HCT116 (cell line): ENCODE results near the gene PKP2. TPM values are rescaled to one million over a fixed set of nuclear protein-coding genes. Genes with fewer than 3 reads are reported as not detected.

Experiments
- ATAC-seq: fragments of 200-7000 bp; cut with Tn5 transposase; 2 replicates; pipeline ENCODE4 v1.9.1; 2020; ENCODE audit warnings: mild to moderate bottlenecking, moderate library complexity
- BruUV-seq: library from RNA; stranded (reverse); fragments of 400-500 nt; replicated peaks from 2 replicates; lab custom pipeline; 2021; lab: Mats Ljungman, UMichigan
- CTCF ChIA-PET: fragments of 300-600 bp; sonication (Branson Sonifier 250); formaldehyde crosslinking; loops from one replicate; lab custom pipeline; 2021; ENCODE audit warnings: antibody characterized with exemption; lab: Charles Lee
- POLR2A ChIA-PET: fragments of 300-600, 350-600 bp; sonication (Branson Sonifier 250); formaldehyde crosslinking; loops from one replicate; lab custom pipeline; 2021; ENCODE audit warnings: antibody characterized with exemption; lab: Charles Lee
- RAD21 ChIA-PET, 2 experiments: fragments of 300-600 bp; sonication (Branson Sonifier 250); formaldehyde crosslinking; loops; one replicate each; lab custom pipeline; 2023; ENCODE audit warnings: low total read pairs in 2 of 2; ENCODE audit not compliant: uncharacterized antibody in 2 of 2, unreplicated experiment in 2 of 2, low non-redundant PET in 1 of 2; lab: Charles Lee
- DNase-seq: peaks from one replicate; pipeline ENCODE4 v3.0.0-alpha.2; 2010; ENCODE audit warnings: low read depth, low spot score
- H2AFZ ChIP-seq: fragments of 200-600 bp; shearing (Covaris generic), sonication (generic); 2 replicates; pipeline ENCODE4 v1.6.1; 2017; ENCODE audit warnings: low read depth, mixed run types, mixed read lengths, antibody characterized with exemption, low read length; ENCODE audit not compliant: poor library complexity, severe bottlenecking
- H3K27ac ChIP-seq: 2 replicates; pipeline ENCODE4 v1.5.1; 2012; ENCODE audit warnings: low read depth, low read length
- H3K27me3 ChIP-seq: fragments of 200-600 bp; sonication (generic); 2 replicates; pipeline ENCODE4 v1.6.1; 2016; ENCODE audit warnings: mixed run types, low read length, mixed read lengths; ENCODE audit not compliant: insufficient read depth
- H3K36me3 ChIP-seq, 2 experiments: fragments of 200-500 bp in 1 of 2; fragments of 200-600 bp in 1 of 2; sonication (Bioruptor generic) in 1 of 2; sonication (generic) in 1 of 2; 2 replicates each; pipeline versions ENCODE4 v1.5.1 to v1.6.1; 2014 to 2016; ENCODE audit warnings: low read length in 2 of 2, inconsistent platforms in 1 of 2, mixed read lengths in 1 of 2, mixed run types in 1 of 2; ENCODE audit not compliant: insufficient read depth in 2 of 2, control insufficient read depth in 1 of 2
- H3K4me1 ChIP-seq, 2 experiments: fragments of 200-600 bp in 1 of 2; sonication (generic) in 1 of 2; 2 replicates each; pipeline versions ENCODE4 v1.5.1 to v1.6.1; 2012 to 2017; ENCODE audit warnings: low read length in 2 of 2, inconsistent platforms in 1 of 2, mild to moderate bottlenecking in 1 of 2, mixed read lengths in 1 of 2, mixed run types in 1 of 2, moderate library complexity in 1 of 2; ENCODE audit not compliant: insufficient read depth in 2 of 2, control insufficient read depth in 1 of 2
- H3K4me2 ChIP-seq: fragments of 200-600 bp; sonication (generic); 2 replicates; pipeline ENCODE4 v1.6.1; 2017; ENCODE audit warnings: mixed run types, low read length, mixed read lengths
- H3K4me3 ChIP-seq, 2 experiments: fragments of 200-600 bp in 1 of 2; sonication (generic) in 1 of 2; replicated peaks in 1 of 2; 2 replicates each; pipeline ENCODE4 v1.5.1; 2011 to 2016; ENCODE audit warnings: low read length in 2 of 2, control low read depth in 1 of 2, low read depth in 1 of 2, mild to moderate bottlenecking in 1 of 2, mixed read lengths in 1 of 2, mixed run types in 1 of 2
- H3K79me2 ChIP-seq: fragments of 200-600 bp; sonication (generic); 2 replicates; pipeline ENCODE4 v1.6.1; 2017; ENCODE audit warnings: mild to moderate bottlenecking, mixed run types, low read length, moderate library complexity, mixed read lengths; ENCODE audit not compliant: insufficient read depth
- H3K9ac ChIP-seq: fragments of 200-600 bp; sonication (generic); 2 replicates; pipeline ENCODE4 v1.6.1; 2016; ENCODE audit warnings: low read length, mixed read lengths
- H3K9me2 ChIP-seq: fragments of 200-600 bp; sonication (generic), shearing (Covaris generic); 2 replicates; pipeline ENCODE4 v1.6.1; 2017; ENCODE audit warnings: mixed run types, mild to moderate bottlenecking, moderate library complexity; ENCODE audit not compliant: insufficient read depth
- H3K9me3 ChIP-seq, 2 experiments: fragments of 200-500 bp in 1 of 2; fragments of 200-600 bp in 1 of 2; sonication (Bioruptor generic) in 1 of 2; sonication (generic) in 1 of 2; 2 replicates each; pipeline ENCODE4 v1.6.1; 2014 to 2017; ENCODE audit warnings: low read length in 2 of 2, mixed read lengths in 2 of 2, inconsistent platforms in 1 of 2, low read depth in 1 of 2, mild to moderate bottlenecking in 1 of 2, mixed run types in 1 of 2, moderate library complexity in 1 of 2; ENCODE audit not compliant: control insufficient read depth in 1 of 2, insufficient read depth in 1 of 2
- H4K20me1 ChIP-seq: fragments of 200-600 bp; sonication (generic), shearing (Covaris generic); 2 replicates; pipeline ENCODE4 v1.6.1; 2017; ENCODE audit warnings: mixed run types, mild to moderate bottlenecking, moderate library complexity; ENCODE audit not compliant: insufficient read depth
- CEBPB ChIP-seq: IDR thresholded peaks from 2 replicates; pipeline ENCODE4 v1.6.1; 2012; ENCODE audit warnings: low read depth
- CTCF ChIP-seq, 3 experiments: fragments of 200-600 bp in 1 of 3; sonication (generic) in 1 of 3; IDR thresholded peaks in 2 of 3; conservative IDR thresholded peaks in 1 of 3; 2 replicates each; pipeline ENCODE4 v1.5.1; 2012 to 2017; ENCODE audit warnings: low read depth in 2 of 3, low read length in 2 of 3, antibody characterized with exemption in 1 of 3, borderline replicate concordance in 1 of 3, control low read depth in 1 of 3, mild to moderate bottlenecking in 1 of 3, mixed read lengths in 1 of 3, mixed run types in 1 of 3, moderate library complexity in 1 of 3; ENCODE audit not compliant: insufficient read depth in 1 of 3
- ELF1 ChIP-seq: IDR thresholded peaks from 2 replicates; pipeline ENCODE4 v1.6.1; 2012; ENCODE audit warnings: low read depth, borderline replicate concordance
- EZH2phosphoT487 ChIP-seq: fragments of 200-600 bp; IDR thresholded peaks from 2 replicates; pipeline ENCODE4 v1.6.1; 2018; ENCODE audit warnings: antibody characterized with exemption, borderline replicate concordance
- POLR2A ChIP-seq: IDR thresholded peaks from 2 replicates; pipeline ENCODE4 v1.7.0; 2011; ENCODE audit warnings: borderline replicate concordance; ENCODE audit not compliant: insufficient read depth, insufficient read length; ENCODE audit errors: extremely low read depth
- POLR2AphosphoS5 ChIP-seq: IDR thresholded peaks from 2 replicates; pipeline ENCODE4 v1.6.1; 2011; ENCODE audit warnings: mild to moderate bottlenecking, low read depth, low read length, moderate library complexity
- REST ChIP-seq: IDR thresholded peaks from 2 replicates; pipeline ENCODE4 v1.6.1; 2012; ENCODE audit warnings: low read depth
- TCF7L2 ChIP-seq: IDR thresholded peaks from 2 replicates; pipeline ENCODE4 v1.7.0; 2011; ENCODE audit warnings: borderline replicate concordance, inconsistent platforms; ENCODE audit not compliant: insufficient read depth, insufficient read length; ENCODE audit errors: extremely low read depth
- YY1 ChIP-seq: IDR thresholded peaks from 2 replicates; pipeline ENCODE4 v1.6.1; 2011; ENCODE audit warnings: low read length, low read depth, moderate library complexity, mild to moderate bottlenecking; ENCODE audit not compliant: insufficient replicate concordance; ENCODE audit errors: extremely low read depth
- ZNF274 ChIP-seq: fragments of 200-500 bp; sonication (Bioruptor generic); IDR thresholded peaks from 2 replicates; pipeline ENCODE4 v1.6.1; 2014; ENCODE audit warnings: mild to moderate bottlenecking, low read depth, low read length, inconsistent platforms
- intact Hi-C: fragments of 100-400 bp; cut with micrococcal nuclease; formaldehyde crosslinking; loops from 2 replicates; pipeline ENCODE4 v1.10.0; 2022
- total RNA-seq: library from RNA; stranded (reverse); gene quantifications from one replicate; pipeline ENCODE4 v1.2.1, GENCODE V29; 2021; ENCODE audit not compliant: unreplicated experiment
- TF ChIP-seq, protein P1 (sequence below): IDR thresholded peaks from 2 replicates; pipeline ENCODE4 v1.6.1; 2011; ENCODE audit warnings: mild to moderate bottlenecking, low read length, moderate library complexity; ENCODE audit not compliant: insufficient replicate concordance; ENCODE audit errors: extremely low read depth

PKP2 gene
- total RNA-seq, 1 experiment from 2014 or later: 21.5 TPM

GRCh38 chr12:32828552-32828951, 68.0 kb downstream of the PKP2 start:
- H3K79me2 ChIP-seq: no peaks in the 10 kb centered on the region
- no peak overlapping the region for H3K9ac ChIP-seq
- ATAC-seq: no peak
- no TSS peak for BruUV-seq
- no peak overlapping the region for H3K27ac ChIP-seq
- H3K27me3 ChIP-seq: no peaks in the 10 kb centered on the region
- TF ChIP-seq ZNF274: no peak
- TF ChIP-seq, protein P1, sequence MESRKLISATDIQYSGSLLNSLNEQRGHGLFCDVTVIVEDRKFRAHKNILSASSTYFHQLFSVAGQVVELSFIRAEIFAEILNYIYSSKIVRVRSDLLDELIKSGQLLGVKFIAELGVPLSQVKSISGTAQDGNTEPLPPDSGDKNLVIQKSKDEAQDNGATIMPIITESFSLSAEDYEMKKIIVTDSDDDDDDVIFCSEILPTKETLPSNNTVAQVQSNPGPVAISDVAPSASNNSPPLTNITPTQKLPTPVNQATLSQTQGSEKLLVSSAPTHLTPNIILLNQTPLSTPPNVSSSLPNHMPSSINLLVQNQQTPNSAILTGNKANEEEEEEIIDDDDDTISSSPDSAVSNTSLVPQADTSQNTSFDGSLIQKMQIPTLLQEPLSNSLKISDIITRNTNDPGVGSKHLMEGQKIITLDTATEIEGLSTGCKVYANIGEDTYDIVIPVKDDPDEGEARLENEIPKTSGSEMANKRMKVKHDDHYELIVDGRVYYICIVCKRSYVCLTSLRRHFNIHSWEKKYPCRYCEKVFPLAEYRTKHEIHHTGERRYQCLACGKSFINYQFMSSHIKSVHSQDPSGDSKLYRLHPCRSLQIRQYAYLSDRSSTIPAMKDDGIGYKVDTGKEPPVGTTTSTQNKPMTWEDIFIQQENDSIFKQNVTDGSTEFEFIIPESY: no peak
- TF ChIP-seq TCF7L2: no peak
- TF ChIP-seq POLR2AphosphoS5: no peak
- no peak for TF ChIP-seq REST
- no peak for TF ChIP-seq CTCF (IDR thresholded peaks at IDR 0.05 in 2 of 3, conservative IDR thresholded peaks at IDR 0.05 in 1 of 3; ENCODE audit: borderline replicate concordance in 1 of 3, insufficient read depth in 1 of 3, low read depth in 2 of 3, low read length in 2 of 3)
- TF ChIP-seq ELF1: no peak
- no peak for TF ChIP-seq CEBPB
- no peak for TF ChIP-seq EZH2phosphoT487
- TF ChIP-seq POLR2A: no peak
- TF ChIP-seq YY1: no peak
- no peaks in the 10 kb centered on the region for H4K20me1 ChIP-seq
- H3K4me3 ChIP-seq: no peak overlapping the region
- RAD21 ChIA-PET: no interaction called here
- H3K4me2 ChIP-seq: no peak overlapping the region
- H3K4me1 ChIP-seq: no peaks in the 10 kb centered on the region
- H3K9me2 ChIP-seq: no peaks in the 10 kb centered on the region
- no peaks in the 10 kb centered on the region for H3K9me3 ChIP-seq
- intact Hi-C loops: no loop called here
- CTCF ChIA-PET: no interaction called here
- no peaks in the 10 kb centered on the region for H3K36me3 ChIP-seq
- H2AFZ ChIP-seq: no peak overlapping the region
- POLR2A ChIA-PET: no interaction called here
- DNase-seq: no peak
